NCI-H2196 treated with DMSO at 0.1 percent for 48 hours (cell line): ENCODE results near the gene NUP93.

ENCODE experiments used
- DNase-seq: peaks from one replicate; lab custom pipeline; 2025; ENCODE audit not compliant: unreplicated experiment; lab: John Stamatoyannopoulos, UW

Gene NUP93

GRCh38 chr16:56729735-56730662, at the start of gene NUP93:
Gene NUP93, plus strand, starts transcription at chr16:56730129. Its CDS starts 18,119 bp downstream, at chr16:56748248.
- DNase-seq, result peak; percentile 53

GRCh38 chr16:56681939-56682702, 47.8 kb upstream of the NUP93 start, which contains the start of gene MT1X:
Gene MT1X, plus strand, starts transcription at chr16:56682470. Its CDS starts 71 bp downstream, at chr16:56682541.
- peak; percentile 56 for DNase-seq

- DNase-seq, result no peak
Measured at GRCh38 chr16:56682703-56683397, 47.1 kb upstream of the NUP93 start.

GRCh38 chr16:56683424-56684172, 46.3 kb upstream of the NUP93 start:
- no peak for DNase-seq

- DNase-seq, result no peak
Measured at GRCh38 chr16:56684256-56684925, 45.5 kb upstream of the NUP93 start.

- no peak for DNase-seq
Measured at GRCh38 chr16:56684926-56685590, 44.9 kb upstream of the NUP93 start.

- no peak for DNase-seq
Measured at GRCh38 chr16:56686758-56687157, 43.2 kb upstream of the NUP93 start.

- no peak for DNase-seq
Measured at GRCh38 chr16:56688762-56689161, 41.2 kb upstream of the NUP93 start.

- no peak for DNase-seq
Measured at GRCh38 chr16:56689171-56689570, 40.8 kb upstream of the NUP93 start.

GRCh38 chr16:56690420-56691122, 39.4 kb upstream of the NUP93 start:
- no peak for DNase-seq

- DNase-seq, result no peak
Measured at GRCh38 chr16:56691885-56692284, 38.0 kb upstream of the NUP93 start.

GRCh38 chr16:56695246-56695645, 34.7 kb upstream of the NUP93 start:
- no peak for DNase-seq

GRCh38 chr16:56697456-56698155, 32.3 kb upstream of the NUP93 start:
- no peak for DNase-seq

- no peak for DNase-seq
Measured at GRCh38 chr16:56700195-56700594, 29.7 kb upstream of the NUP93 start.

- DNase-seq, result no peak
Measured at GRCh38 chr16:56700631-56701030, 29.3 kb upstream of the NUP93 start.

GRCh38 chr16:56701534-56701933, 28.4 kb upstream of the NUP93 start:
- no peak for DNase-seq

GRCh38 chr16:56702836-56703235, 27.1 kb upstream of the NUP93 start:
- no peak for DNase-seq
